MM.1S (cell line): ENCODE data around the gene CHMP5.

Experiments
- DNase-seq: peaks from one replicate; pipeline ENCODE4 v3.0.0-alpha.2; 2015
- H2AFZ ChIP-seq: fragments of 300-600 bp; sonication (generic); 2 replicates; pipeline ENCODE4 v1.6.0; 2016; ENCODE audit warnings: antibody characterized with exemption, low read length
- H3F3A ChIP-seq: fragments of 300-600 bp; sonication (generic); 2 replicates; pipeline ENCODE4 v1.6.1; 2016; ENCODE audit warnings: mild to moderate bottlenecking, antibody characterized with exemption, low read length, moderate library complexity, mixed read lengths; ENCODE audit not compliant: insufficient read depth
- H3K27ac ChIP-seq: fragments of 300-600 bp; sonication (generic); 2 replicates; pipeline ENCODE4 v1.5.1; 2016; ENCODE audit warnings: mild to moderate bottlenecking, low read length
- H3K27me3 ChIP-seq: fragments of 300-600 bp; sonication (generic); replicated peaks from 2 replicates; pipeline ENCODE4 v1.6.0; 2016; ENCODE audit warnings: low read length; ENCODE audit not compliant: insufficient read depth
- H3K36me3 ChIP-seq: fragments of 300-600 bp; sonication (generic); replicated peaks from 2 replicates; pipeline ENCODE4 v1.6.1; 2016; ENCODE audit warnings: mild to moderate bottlenecking, low read length, mixed read lengths; ENCODE audit not compliant: insufficient read depth
- H3K4me1 ChIP-seq: fragments of 300-600 bp; sonication (generic); 2 replicates; pipeline ENCODE4 v1.6.1; 2016; ENCODE audit warnings: low read length, mixed read lengths
- H3K4me2 ChIP-seq: fragments of 300-600 bp; sonication (generic); 2 replicates; pipeline ENCODE4 v1.6.0; 2016; ENCODE audit warnings: low read depth, low read length
- H3K4me3 ChIP-seq: fragments of 300-600 bp; sonication (generic); 2 replicates; pipeline ENCODE4 v1.5.1; 2016; ENCODE audit warnings: low read length, mixed read lengths
- H3K79me2 ChIP-seq: fragments of 300-600 bp; sonication (generic); 2 replicates; pipeline ENCODE4 v1.6.1; 2016; ENCODE audit warnings: mixed run types, low read length, mixed read lengths
- H3K9ac ChIP-seq: fragments of 300-600 bp; sonication (generic); 2 replicates; pipeline ENCODE4 v1.6.1; 2016; ENCODE audit warnings: low read length, mixed read lengths
- H3K9me2 ChIP-seq: fragments of 300-600 bp; sonication (generic); replicated peaks from 2 replicates; pipeline ENCODE4 v1.6.1; 2016; ENCODE audit warnings: mild to moderate bottlenecking, low read length, mixed read lengths; ENCODE audit not compliant: insufficient read depth
- H3K9me3 ChIP-seq: fragments of 300-600 bp; sonication (generic); replicated peaks from 2 replicates; pipeline ENCODE4 v1.6.1; 2016; ENCODE audit warnings: mild to moderate bottlenecking, low read length, mixed read lengths; ENCODE audit not compliant: insufficient read depth
- H4K20me1 ChIP-seq: fragments of 300-600 bp; sonication (generic); 2 replicates; pipeline ENCODE4 v1.6.1; 2016; ENCODE audit warnings: mild to moderate bottlenecking, low read length, moderate library complexity, mixed read lengths; ENCODE audit not compliant: insufficient read depth
- EZH2 ChIP-seq: fragments of 300-600 bp; sonication (generic); optimal IDR thresholded peaks from 2 replicates; pipeline ENCODE3; 2017; ENCODE audit warnings: low read depth, mild to moderate bottlenecking, antibody characterized with exemption, low read length, mixed read lengths
- EZH2phosphoT487 ChIP-seq: fragments of 300-600 bp; sonication (generic); IDR thresholded peaks from 2 replicates; pipeline ENCODE4 v1.6.1; 2018; ENCODE audit warnings: antibody characterized with exemption, low read length
- TF ChIP-seq, protein P1 (sequence below): fragments of 300-600 bp; sonication (generic); IDR thresholded peaks from 2 replicates; pipeline ENCODE4 v1.5.1; 2016; ENCODE audit warnings: antibody characterized with exemption, low read length, mixed read lengths

CHMP5 gene

DNA sequence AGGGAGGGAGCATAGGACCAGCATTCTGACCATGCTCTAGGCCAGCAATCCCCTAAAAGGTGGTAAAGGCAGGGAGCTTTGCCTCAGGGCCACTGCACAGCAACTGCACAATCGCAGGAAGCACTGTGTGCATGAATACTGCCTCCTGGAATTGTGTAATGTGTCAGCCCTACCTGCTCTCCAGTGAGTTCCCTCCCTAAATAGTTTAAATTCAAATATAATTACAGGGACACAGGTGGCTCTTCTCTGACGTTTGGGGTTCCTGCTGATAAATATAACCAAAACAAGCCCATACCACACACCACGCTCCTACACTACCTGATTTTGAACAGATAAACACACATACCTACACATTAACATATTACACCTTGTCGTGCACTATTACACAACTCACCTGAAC lies 9.4 kb upstream of the CHMP5 start:
- H3K4me1 ChIP-seq: peaks cover 4% of the 10 kb centered on the region
- H3K27ac ChIP-seq: no peak overlapping the region
- H3K4me3 ChIP-seq: no peak overlapping the region
- H3K9ac ChIP-seq: no peak overlapping the region
- TF ChIP-seq, protein P1, sequence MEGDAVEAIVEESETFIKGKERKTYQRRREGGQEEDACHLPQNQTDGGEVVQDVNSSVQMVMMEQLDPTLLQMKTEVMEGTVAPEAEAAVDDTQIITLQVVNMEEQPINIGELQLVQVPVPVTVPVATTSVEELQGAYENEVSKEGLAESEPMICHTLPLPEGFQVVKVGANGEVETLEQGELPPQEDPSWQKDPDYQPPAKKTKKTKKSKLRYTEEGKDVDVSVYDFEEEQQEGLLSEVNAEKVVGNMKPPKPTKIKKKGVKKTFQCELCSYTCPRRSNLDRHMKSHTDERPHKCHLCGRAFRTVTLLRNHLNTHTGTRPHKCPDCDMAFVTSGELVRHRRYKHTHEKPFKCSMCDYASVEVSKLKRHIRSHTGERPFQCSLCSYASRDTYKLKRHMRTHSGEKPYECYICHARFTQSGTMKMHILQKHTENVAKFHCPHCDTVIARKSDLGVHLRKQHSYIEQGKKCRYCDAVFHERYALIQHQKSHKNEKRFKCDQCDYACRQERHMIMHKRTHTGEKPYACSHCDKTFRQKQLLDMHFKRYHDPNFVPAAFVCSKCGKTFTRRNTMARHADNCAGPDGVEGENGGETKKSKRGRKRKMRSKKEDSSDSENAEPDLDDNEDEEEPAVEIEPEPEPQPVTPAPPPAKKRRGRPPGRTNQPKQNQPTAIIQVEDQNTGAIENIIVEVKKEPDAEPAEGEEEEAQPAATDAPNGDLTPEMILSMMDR: no peak
- no peak for TF ChIP-seq EZH2phosphoT487
- no peak for TF ChIP-seq EZH2
- H3K79me2 ChIP-seq: peaks cover 48% of the 10 kb centered on the region
- H3K9me3 ChIP-seq: no peaks in the 10 kb centered on the region
- 0 out of 2 replicates have a peak, but pooled peaks cover 5% of the 10 kb centered on the region for H3F3A ChIP-seq
- H3K4me2 ChIP-seq: no peak overlapping the region
- no peaks in the 10 kb centered on the region for H3K9me2 ChIP-seq
- H3K36me3 ChIP-seq: peaks cover 42% of the 10 kb centered on the region
- DNase-seq: no peak
- no peak overlapping the region for H2AFZ ChIP-seq
- peaks cover 3% of the 10 kb centered on the region; the same call in 1 of the 2 replicates for H4K20me1 ChIP-seq
- no peaks in the 10 kb centered on the region for H3K27me3 ChIP-seq

DNA sequence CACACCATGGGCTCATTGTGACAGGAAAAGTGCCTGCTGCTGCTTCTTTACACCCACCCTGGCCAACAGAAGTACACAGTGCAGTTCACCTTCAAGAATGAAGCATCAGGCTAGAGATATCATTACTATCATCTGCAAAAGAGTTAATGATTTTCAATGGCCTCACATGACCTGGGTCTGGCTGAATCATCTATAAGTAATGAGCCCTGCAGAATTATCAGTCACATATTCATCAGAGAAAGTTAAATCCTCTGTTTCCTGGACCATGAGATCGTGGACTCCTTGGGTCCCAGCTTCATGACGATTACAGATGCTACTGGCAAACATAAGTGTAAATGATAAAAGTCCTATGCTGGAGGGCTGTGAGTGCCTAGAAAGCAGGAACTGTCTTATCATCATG lies 8.6 kb upstream of the CHMP5 start:
- peaks cover 3% of the 10 kb centered on the region; the same call in 1 of the 2 replicates for H4K20me1 ChIP-seq
- no peak for TF ChIP-seq EZH2
- no peak for TF ChIP-seq EZH2phosphoT487
- H2AFZ ChIP-seq: no peak overlapping the region
- no peaks in the 10 kb centered on the region for H3K9me3 ChIP-seq
- H3K9me2 ChIP-seq: no peaks in the 10 kb centered on the region
- no peak for DNase-seq
- peaks cover 50% of the 10 kb centered on the region for H3K36me3 ChIP-seq
- H3F3A ChIP-seq: no peaks in the 10 kb centered on the region
- no peaks in the 10 kb centered on the region for H3K27me3 ChIP-seq
- H3K4me2 ChIP-seq: no peak overlapping the region
- no peak overlapping the region for H3K27ac ChIP-seq
- H3K9ac ChIP-seq: no peak overlapping the region
- H3K4me1 ChIP-seq: no peaks in the 10 kb centered on the region; the same call in 1 of the 2 replicates
- H3K4me3 ChIP-seq: no peak overlapping the region
- H3K79me2 ChIP-seq: peaks cover 56% of the 10 kb centered on the region

DNA sequence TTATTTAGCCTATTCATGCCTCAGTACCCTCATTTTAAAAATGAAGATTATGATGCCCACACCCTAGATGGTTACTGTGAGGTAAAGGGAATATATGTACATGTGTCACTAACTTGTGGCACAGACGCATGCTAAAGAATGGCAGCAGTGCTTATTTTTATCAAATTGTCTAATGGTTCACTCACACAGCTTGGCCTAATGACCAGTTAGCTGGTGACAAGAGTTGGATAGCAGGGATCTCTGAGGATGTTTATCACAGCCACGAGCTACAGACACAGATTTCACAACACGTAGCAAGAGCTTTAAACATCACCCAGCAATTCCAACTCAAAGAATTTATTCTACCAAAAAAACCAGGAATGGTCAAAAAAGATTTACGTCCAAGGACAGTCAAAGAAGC lies 7.6 kb upstream of the CHMP5 start:
- peaks cover 3% of the 10 kb centered on the region; the same call in 1 of the 2 replicates for H4K20me1 ChIP-seq
- no peak overlapping the region for H3K4me3 ChIP-seq
- no peak for DNase-seq
- no peaks in the 10 kb centered on the region for H3K27me3 ChIP-seq
- H3K9ac ChIP-seq: no peak overlapping the region
- no peaks in the 10 kb centered on the region for H3K9me2 ChIP-seq
- H3K36me3 ChIP-seq: peaks cover 56% of the 10 kb centered on the region
- H3K4me2 ChIP-seq: no peak overlapping the region
- H3F3A ChIP-seq: no peaks in the 10 kb centered on the region
- H3K79me2 ChIP-seq: peaks cover 65% of the 10 kb centered on the region
- no peaks in the 10 kb centered on the region for H3K9me3 ChIP-seq
- H3K27ac ChIP-seq: no peak overlapping the region
- TF ChIP-seq EZH2 (no peak), EZH2phosphoT487 (no peak)
- TF ChIP-seq, protein P1: no peak
- H3K4me1 ChIP-seq: no peaks in the 10 kb centered on the region
- no peak overlapping the region for H2AFZ ChIP-seq

DNA sequence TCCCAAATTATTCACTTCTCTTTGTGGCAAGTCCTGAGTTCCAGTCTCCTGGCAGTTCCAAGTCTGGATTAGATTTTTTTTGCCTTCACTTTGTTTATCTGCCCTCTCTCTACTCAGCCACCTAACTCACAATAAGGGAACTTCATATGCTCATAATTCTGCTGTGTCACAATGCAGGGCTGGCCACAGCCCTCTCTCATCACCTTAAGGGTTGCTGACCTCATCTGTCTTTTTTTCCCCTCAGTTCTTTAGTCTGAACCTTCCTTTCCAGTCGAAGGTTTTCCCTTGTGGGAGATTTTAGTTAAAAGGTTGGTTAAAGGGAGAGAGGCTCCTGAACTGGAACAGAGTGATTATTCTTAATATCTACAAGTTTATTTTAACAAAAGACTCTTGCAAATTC lies 4.5 kb upstream of the CHMP5 start:
- H3K36me3 ChIP-seq: peaks cover 46% of the 10 kb centered on the region
- no peak for DNase-seq
- no peaks in the 10 kb centered on the region for H3F3A ChIP-seq
- H3K4me2 ChIP-seq: no peak overlapping the region
- peaks cover under 1% of the 10 kb centered on the region; the same call in 1 of the 2 replicates for H3K4me1 ChIP-seq
- H4K20me1 ChIP-seq: peaks cover 3% of the 10 kb centered on the region; the same call in 1 of the 2 replicates
- TF ChIP-seq, protein P1: no peak
- no peak for TF ChIP-seq EZH2phosphoT487
- no peak for TF ChIP-seq EZH2
- H3K9me2 ChIP-seq: no peaks in the 10 kb centered on the region
- H3K79me2 ChIP-seq: peaks cover 86% of the 10 kb centered on the region
- no peak overlapping the region for H2AFZ ChIP-seq
- no peak overlapping the region for H3K4me3 ChIP-seq
- H3K27ac ChIP-seq: no peak overlapping the region
- H3K9me3 ChIP-seq: no peaks in the 10 kb centered on the region
- no peak overlapping the region for H3K9ac ChIP-seq
- no peaks in the 10 kb centered on the region for H3K27me3 ChIP-seq
